HL-60 (cell line): ENCODE data around the gene MAP3K4.

Experiments used
- POLR2AphosphoS5 ChIP-seq: IDR thresholded peaks from 2 replicates; pipeline ENCODE4 v1.6.1; 2012; ENCODE audit warnings: low read depth
- SPI1 ChIP-seq: IDR thresholded peaks from 2 replicates; pipeline ENCODE4 v1.6.1; 2012; ENCODE audit warnings: low read depth, mild to moderate bottlenecking, borderline replicate concordance
- TF ChIP-seq, protein P1 (sequence below): IDR thresholded peaks from 2 replicates; pipeline ENCODE4 v1.6.1; 2012; ENCODE audit warnings: low read depth; ENCODE audit not compliant: insufficient replicate concordance
- TF ChIP-seq, protein P2 (sequence below): IDR thresholded peaks from one replicate; pipeline ENCODE4 v1.5.1; 2011; ENCODE audit warnings: low read length, control low read depth, inconsistent platforms; ENCODE audit not compliant: insufficient read depth

DNA sequence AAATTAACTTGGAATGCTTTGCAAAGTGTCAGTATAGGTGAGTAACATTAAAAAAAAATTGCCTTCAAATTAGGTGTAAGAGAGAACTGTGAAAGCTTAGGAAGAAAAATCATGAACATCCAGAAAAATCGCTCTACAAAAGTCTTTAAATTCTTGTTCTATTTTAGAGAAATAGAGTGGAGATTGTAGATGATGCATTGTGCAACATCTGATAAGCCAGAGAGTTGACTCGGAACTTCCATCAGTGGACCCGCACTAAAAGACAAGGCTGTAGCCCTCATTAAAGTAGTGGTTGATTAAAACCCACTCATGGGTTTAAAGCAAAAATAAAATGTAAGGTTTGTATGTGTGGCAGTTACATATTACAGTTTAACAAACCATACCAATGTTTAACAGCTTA is 35.8 kb downstream of the MAP3K4 start:
- TF ChIP-seq, protein P1, sequence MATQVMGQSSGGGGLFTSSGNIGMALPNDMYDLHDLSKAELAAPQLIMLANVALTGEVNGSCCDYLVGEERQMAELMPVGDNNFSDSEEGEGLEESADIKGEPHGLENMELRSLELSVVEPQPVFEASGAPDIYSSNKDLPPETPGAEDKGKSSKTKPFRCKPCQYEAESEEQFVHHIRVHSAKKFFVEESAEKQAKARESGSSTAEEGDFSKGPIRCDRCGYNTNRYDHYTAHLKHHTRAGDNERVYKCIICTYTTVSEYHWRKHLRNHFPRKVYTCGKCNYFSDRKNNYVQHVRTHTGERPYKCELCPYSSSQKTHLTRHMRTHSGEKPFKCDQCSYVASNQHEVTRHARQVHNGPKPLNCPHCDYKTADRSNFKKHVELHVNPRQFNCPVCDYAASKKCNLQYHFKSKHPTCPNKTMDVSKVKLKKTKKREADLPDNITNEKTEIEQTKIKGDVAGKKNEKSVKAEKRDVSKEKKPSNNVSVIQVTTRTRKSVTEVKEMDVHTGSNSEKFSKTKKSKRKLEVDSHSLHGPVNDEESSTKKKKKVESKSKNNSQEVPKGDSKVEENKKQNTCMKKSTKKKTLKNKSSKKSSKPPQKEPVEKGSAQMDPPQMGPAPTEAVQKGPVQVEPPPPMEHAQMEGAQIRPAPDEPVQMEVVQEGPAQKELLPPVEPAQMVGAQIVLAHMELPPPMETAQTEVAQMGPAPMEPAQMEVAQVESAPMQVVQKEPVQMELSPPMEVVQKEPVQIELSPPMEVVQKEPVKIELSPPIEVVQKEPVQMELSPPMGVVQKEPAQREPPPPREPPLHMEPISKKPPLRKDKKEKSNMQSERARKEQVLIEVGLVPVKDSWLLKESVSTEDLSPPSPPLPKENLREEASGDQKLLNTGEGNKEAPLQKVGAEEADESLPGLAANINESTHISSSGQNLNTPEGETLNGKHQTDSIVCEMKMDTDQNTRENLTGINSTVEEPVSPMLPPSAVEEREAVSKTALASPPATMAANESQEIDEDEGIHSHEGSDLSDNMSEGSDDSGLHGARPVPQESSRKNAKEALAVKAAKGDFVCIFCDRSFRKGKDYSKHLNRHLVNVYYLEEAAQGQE, result no peak
- TF ChIP-seq, protein P2, sequence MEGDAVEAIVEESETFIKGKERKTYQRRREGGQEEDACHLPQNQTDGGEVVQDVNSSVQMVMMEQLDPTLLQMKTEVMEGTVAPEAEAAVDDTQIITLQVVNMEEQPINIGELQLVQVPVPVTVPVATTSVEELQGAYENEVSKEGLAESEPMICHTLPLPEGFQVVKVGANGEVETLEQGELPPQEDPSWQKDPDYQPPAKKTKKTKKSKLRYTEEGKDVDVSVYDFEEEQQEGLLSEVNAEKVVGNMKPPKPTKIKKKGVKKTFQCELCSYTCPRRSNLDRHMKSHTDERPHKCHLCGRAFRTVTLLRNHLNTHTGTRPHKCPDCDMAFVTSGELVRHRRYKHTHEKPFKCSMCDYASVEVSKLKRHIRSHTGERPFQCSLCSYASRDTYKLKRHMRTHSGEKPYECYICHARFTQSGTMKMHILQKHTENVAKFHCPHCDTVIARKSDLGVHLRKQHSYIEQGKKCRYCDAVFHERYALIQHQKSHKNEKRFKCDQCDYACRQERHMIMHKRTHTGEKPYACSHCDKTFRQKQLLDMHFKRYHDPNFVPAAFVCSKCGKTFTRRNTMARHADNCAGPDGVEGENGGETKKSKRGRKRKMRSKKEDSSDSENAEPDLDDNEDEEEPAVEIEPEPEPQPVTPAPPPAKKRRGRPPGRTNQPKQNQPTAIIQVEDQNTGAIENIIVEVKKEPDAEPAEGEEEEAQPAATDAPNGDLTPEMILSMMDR, result no peak
- TF ChIP-seq POLR2AphosphoS5 (no peak), SPI1 (no peak)
